ENCODE results near the gene RASGRF2.

- TF ChIP-seq POLR2AphosphoS5 (IDR thresholded peaks at IDR 0.05; ENCODE audit: low read depth, low read length): no peak
- no peak for TF ChIP-seq POLR2A (IDR thresholded peaks at IDR 0.05; ENCODE audit: low read depth, low read length)
These were observed 22.4 kb upstream of the RASGRF2 start for GRCh38 chr5:80937584-80938356.
